ENCODE data around the gene ARHGAP26. TPM values are rescaled to one million over a fixed set of nuclear protein-coding genes. Genes with fewer than 3 reads are reported as not detected.

The ARHGAP26 gene
- total RNA-seq, 1 donor from 2014 or later, result 42.1 TPM

DNA sequence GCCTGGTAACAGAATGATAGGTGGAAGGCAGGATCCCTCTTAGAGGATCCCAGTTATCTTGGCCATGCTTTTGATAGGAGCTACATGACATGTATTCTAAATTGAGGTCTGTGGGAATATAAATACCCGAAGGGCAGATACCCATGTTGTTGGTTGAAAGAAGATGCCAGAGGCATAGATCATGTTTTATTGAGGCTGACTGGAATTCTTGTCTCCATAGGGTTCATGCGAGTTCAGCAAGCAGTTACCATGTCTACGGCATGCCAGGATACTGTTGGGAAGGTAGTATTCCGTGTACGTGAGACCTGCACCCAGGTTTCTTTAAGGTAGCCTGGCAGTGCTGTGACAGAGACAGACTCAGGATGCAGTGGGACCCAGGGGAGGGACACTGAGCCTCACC, 402.6 kb downstream of the ARHGAP26 start:
- intact Hi-C loops (cut with DNase I), result no loop called here
- no peaks in the 10 kb centered on the region for H3K27me3 ChIP-seq (ENCODE audit: low read depth)

DNA sequence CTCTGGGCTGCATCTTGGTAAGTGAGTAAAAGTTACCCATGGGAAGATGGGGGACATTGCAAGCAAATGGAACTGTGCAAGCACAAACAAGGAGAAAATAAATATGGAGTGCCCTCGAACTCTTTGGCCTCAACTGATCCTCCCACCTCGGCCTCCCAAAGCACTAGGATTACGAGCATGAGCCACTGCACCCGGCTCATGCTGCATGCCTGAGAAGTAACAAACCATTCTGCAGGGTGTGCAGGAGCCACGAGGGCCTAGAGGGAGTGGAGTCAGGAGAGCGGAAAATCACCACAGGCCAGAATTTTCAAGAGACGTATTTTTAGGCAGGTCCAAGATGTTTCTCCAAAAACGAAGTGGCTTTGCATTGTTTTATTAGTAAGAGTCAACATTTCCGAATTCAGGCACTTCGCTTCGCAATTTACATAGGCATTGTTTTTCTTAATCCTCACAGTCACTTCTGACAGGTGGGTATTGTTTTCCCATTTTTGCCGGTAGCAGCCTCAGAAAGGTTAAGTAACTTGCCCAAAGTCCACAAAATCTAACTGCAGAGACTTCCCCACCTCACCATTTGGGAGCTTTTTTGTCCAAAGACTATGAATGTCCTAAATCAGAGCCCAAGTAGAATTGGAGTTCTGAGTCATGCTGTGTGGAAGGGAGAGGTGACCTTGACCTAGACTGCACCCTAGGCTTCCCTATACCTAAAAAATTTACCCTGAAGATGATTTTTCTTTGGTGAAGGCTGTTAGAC, 403.1 kb downstream of the ARHGAP26 start:
- TF ChIP-seq, protein P1, sequence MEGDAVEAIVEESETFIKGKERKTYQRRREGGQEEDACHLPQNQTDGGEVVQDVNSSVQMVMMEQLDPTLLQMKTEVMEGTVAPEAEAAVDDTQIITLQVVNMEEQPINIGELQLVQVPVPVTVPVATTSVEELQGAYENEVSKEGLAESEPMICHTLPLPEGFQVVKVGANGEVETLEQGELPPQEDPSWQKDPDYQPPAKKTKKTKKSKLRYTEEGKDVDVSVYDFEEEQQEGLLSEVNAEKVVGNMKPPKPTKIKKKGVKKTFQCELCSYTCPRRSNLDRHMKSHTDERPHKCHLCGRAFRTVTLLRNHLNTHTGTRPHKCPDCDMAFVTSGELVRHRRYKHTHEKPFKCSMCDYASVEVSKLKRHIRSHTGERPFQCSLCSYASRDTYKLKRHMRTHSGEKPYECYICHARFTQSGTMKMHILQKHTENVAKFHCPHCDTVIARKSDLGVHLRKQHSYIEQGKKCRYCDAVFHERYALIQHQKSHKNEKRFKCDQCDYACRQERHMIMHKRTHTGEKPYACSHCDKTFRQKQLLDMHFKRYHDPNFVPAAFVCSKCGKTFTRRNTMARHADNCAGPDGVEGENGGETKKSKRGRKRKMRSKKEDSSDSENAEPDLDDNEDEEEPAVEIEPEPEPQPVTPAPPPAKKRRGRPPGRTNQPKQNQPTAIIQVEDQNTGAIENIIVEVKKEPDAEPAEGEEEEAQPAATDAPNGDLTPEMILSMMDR (IDR thresholded peaks at IDR 0.05), result no peak
- Histone ChIP-seq H3K27ac (no peak overlapping the region), H3K4me1 (peaks cover 22% of the 10 kb centered on the region), H3K36me3 (no peaks in the 10 kb centered on the region), H3K27me3 (ENCODE audit: low read depth) (no peaks in the 10 kb centered on the region), H3K9me3 (no peaks in the 10 kb centered on the region), H3K4me3 (no peak overlapping the region)
- DNase-seq (no peak), ATAC-seq (no peak)
- intact Hi-C loops (cut with DNase I), result no loop called here

More for the DNA sequence above, 402.6 kb downstream of the ARHGAP26 start:
- Histone ChIP-seq H3K4me3 (no peak overlapping the region), H3K9me3 (no peaks in the 10 kb centered on the region), H3K36me3 (no peaks in the 10 kb centered on the region), H3K27ac (no peak overlapping the region), H3K4me1 (peaks cover 21% of the 10 kb centered on the region)
- DNase-seq (no peak), ATAC-seq (no peak)
- TF ChIP-seq, protein P1 (IDR thresholded peaks at IDR 0.05), result no peak

DNA sequence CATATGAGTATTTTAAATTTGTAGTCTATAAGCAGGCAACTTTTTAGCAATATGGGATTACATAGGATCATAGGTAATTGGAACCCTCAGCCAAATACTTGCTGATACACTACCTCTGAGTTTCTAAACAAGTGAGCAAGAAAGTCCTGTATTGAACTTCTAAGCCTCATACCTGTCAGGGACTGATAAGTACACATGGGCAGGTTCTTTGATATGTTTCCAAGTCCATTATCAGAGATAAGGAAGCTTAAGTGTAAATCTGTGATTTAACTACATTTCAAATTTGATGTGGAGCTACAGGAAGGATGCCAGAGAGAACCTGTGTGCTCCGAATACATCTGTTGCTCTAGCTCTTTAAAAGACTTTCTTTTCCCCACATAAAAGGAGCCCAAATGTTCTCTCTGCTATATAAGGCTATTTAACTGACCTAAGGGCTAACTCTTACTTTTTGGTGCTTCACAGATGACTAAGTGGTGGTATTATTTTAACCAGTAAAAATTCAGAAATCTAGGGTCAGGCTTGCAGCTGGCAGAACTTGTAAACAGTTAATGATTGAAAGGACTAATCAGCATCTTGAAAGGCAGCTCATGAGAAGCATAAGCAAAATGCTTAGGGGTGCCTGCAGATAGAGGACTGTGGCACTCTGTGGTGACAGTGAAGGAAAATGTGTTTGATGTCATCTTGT, 404.7 kb downstream of the ARHGAP26 start:
- peaks cover 3% of the 10 kb centered on the region for H3K36me3 ChIP-seq
- no peaks in the 10 kb centered on the region for H3K27me3 ChIP-seq (ENCODE audit: low read depth)
- H3K9me3 ChIP-seq, result no peaks in the 10 kb centered on the region
- H3K4me3 ChIP-seq, result no peak overlapping the region
- H3K27ac ChIP-seq, result no peak overlapping the region
- TF ChIP-seq, protein P1 (IDR thresholded peaks at IDR 0.05), result no peak
- intact Hi-C loops (cut with DNase I), result no loop called here
- DNase-seq (no peak), ATAC-seq (no peak)
- H3K4me1 ChIP-seq, result peaks cover 27% of the 10 kb centered on the region

DNA sequence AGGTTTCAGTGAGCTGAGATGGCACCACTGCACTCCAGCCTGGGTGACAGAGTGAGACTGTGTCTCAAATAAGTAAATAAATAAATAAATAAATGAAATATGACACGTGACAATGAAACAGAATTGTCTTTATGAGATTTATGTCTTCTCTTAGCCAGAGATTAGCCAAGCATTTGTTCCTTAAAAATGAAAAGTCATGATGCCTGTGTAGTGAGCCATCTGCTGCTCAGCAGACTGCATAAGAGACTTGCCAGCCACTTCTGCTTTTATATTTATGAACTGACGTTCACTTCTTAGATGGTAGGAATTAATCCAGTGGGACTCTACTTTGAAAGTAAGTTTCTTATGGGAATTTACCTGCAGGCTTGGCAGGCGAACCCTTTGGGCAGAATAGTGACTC, 405.9 kb downstream of the ARHGAP26 start:
- DNase-seq (no peak), ATAC-seq (peak in 1 of 2 donors; percentile 51)
- Histone ChIP-seq H3K4me3 (no peak overlapping the region), H3K27me3 (ENCODE audit: low read depth) (no peaks in the 10 kb centered on the region), H3K4me1 (peaks cover 33% of the 10 kb centered on the region), H3K36me3 (peaks cover 3% of the 10 kb centered on the region), H3K9me3 (no peaks in the 10 kb centered on the region), H3K27ac (no peak overlapping the region)
- TF ChIP-seq, protein P1 (IDR thresholded peaks at IDR 0.05), result peak; percentile 6
- intact Hi-C loops (cut with DNase I), result no loop called here

DNA sequence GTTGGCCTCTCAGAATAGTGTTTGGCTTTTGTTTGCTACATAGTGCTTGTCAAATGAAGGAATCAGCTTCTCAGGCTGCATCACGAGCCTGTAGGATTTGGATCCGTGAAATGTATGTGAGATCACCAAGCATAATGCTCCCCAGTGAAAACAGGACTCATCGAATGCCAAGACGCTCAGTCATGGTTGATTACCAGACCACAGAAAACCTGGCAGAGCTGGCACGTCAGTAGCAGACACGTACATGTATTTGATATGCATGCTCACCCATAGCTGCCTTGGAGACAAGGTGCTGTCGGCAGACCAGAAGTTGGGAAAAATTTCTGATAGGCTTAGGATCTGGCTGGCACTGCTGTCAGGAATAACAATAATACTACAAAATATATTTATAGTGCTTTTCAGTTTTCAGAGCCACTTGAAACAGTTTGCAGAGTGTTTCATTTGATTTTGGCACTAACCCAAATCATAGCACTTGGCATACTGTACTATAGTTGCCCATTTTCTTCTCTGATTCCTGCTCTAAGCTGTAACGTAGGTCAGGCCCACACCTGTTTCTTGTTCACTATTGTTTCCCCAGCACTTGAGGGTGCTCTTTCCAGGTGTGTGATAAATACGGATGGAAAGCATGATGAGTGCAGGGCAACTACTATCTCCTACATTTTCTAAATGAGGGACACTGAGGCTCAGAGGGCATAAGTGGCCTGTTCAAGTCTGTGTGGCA, 407.2 kb downstream of the ARHGAP26 start:
- Histone ChIP-seq H3K36me3 (peaks cover 3% of the 10 kb centered on the region), H3K4me1 (peaks cover 35% of the 10 kb centered on the region), H3K4me3 (no peak overlapping the region), H3K27ac (no peak overlapping the region), H3K27me3 (ENCODE audit: low read depth) (no peaks in the 10 kb centered on the region), H3K9me3 (no peaks in the 10 kb centered on the region)
- intact Hi-C loops (cut with DNase I), result no loop called here
- ATAC-seq (peak; percentile 67 to 81), DNase-seq (no peak)
- TF ChIP-seq, protein P1 (IDR thresholded peaks at IDR 0.05), result no peak
